MM.1S (cell line): ENCODE data around the gene THOC2.

ENCODE experiments used
- CTCF ChIP-seq: fragments of 300-600 bp; sonication (generic); IDR thresholded peaks from 2 replicates; pipeline ENCODE4 v1.5.1; 2016; ENCODE audit warnings: antibody characterized with exemption, low read length, mixed read lengths
- EZH2 ChIP-seq: fragments of 300-600 bp; sonication (generic); optimal IDR thresholded peaks from 2 replicates; pipeline ENCODE3; 2017; ENCODE audit warnings: low read depth, mild to moderate bottlenecking, antibody characterized with exemption, low read length, mixed read lengths
- EZH2phosphoT487 ChIP-seq: fragments of 300-600 bp; sonication (generic); IDR thresholded peaks from 2 replicates; pipeline ENCODE4 v1.6.1; 2018; ENCODE audit warnings: antibody characterized with exemption, low read length

GRCh38 chrX:123745511-123745910, 12.7 kb upstream of the THOC2 start:
- TF ChIP-seq CTCF (no peak), EZH2phosphoT487 (no peak), EZH2 (no peak)
